Tibial nerve (tissue), 4 donors: ENCODE results near the gene MRPS35. TPM values are rescaled to one million over a fixed set of nuclear protein-coding genes. Genes with fewer than 3 reads are reported as not detected.

ENCODE experiments used
- DNase-seq, 2 donors: peaks; one replicate each; pipeline ENCODE4 v3.0.0-alpha.2; 2019; ENCODE audit warnings: low spot score in 2 of 2
- H3K27ac ChIP-seq, 4 donors: fragments of 200-600 bp; sonication (generic) in 3 of 4; one replicate each; pipeline ENCODE4 v1.5.1; 2017 to 2019; ENCODE audit warnings: mild to moderate bottlenecking in 1 of 4
- H3K27me3 ChIP-seq, 2 donors: fragments of 200-600 bp; sonication (generic) in 1 of 2; one replicate each; pipeline versions ENCODE4 v1.5.1 to v1.6.0; 2017 to 2019
- H3K36me3 ChIP-seq, 3 donors: fragments of 200-600 bp; sonication (generic); one replicate each; pipeline ENCODE4 v1.5.1; 2018 to 2019
- H3K4me1 ChIP-seq, 4 donors: fragments of 200-600 bp; sonication (generic) in 3 of 4; one replicate each; pipeline ENCODE4 v1.5.1; 2017 to 2019
- H3K4me3 ChIP-seq, 4 donors: fragments of 200-600 bp; sonication (generic) in 3 of 4; one replicate each; pipeline ENCODE4 v1.5.1; 2017 to 2019; ENCODE audit warnings: mild to moderate bottlenecking in 1 of 4, moderate library complexity in 1 of 4
- H3K9me3 ChIP-seq, 4 donors: fragments of 200-600 bp; sonication (generic) in 3 of 4; one replicate each; pipeline ENCODE4 v1.5.1; 2017 to 2019
- EP300 ChIP-seq, 2 donors: sonication (generic); formaldehyde crosslinking; IDR thresholded peaks; one replicate each; pipeline ENCODE4 v1.6.1; 2017; ENCODE audit warnings: antibody characterized with exemption in 2 of 2, mild to moderate bottlenecking in 1 of 2
- POLR2A ChIP-seq, 2 donors: fragments of 450-650 bp; IDR thresholded peaks; one replicate each; pipeline ENCODE4 v1.6.1; 2017; ENCODE audit warnings: antibody characterized with exemption in 2 of 2, mild to moderate bottlenecking in 2 of 2, moderate library complexity in 2 of 2
- WGBS, 2 donors: methylation state at CpG; one replicate each; pipeline ENCODE4 v1.1.5; 2018; 5-methylcytosine and 5-hydroxymethylcytosine counted together
- total RNA-seq, 4 donors: library from RNA; depleted of rRNA; stranded (reverse); fragments of >200 nt; gene quantifications; one replicate each; pipeline ENCODE4 v1.1.0, GENCODE V29; 2016
- TF ChIP-seq, protein P1 (sequence below), 5 experiments: fragments of 200-600 bp in 3 of 5; fragments of 450-650 bp in 2 of 5; sonication (generic) in 3 of 5; IDR thresholded peaks; one replicate each; pipeline ENCODE4 v1.5.1; 2016 to 2019; ENCODE audit warnings: antibody characterized with exemption in 5 of 5, mild to moderate bottlenecking in 3 of 5, moderate library complexity in 2 of 5

MRPS35 gene
- total RNA-seq, 4 donors from 2014 or later = 27.0 to 103 (median 45.6) TPM

DNA sequence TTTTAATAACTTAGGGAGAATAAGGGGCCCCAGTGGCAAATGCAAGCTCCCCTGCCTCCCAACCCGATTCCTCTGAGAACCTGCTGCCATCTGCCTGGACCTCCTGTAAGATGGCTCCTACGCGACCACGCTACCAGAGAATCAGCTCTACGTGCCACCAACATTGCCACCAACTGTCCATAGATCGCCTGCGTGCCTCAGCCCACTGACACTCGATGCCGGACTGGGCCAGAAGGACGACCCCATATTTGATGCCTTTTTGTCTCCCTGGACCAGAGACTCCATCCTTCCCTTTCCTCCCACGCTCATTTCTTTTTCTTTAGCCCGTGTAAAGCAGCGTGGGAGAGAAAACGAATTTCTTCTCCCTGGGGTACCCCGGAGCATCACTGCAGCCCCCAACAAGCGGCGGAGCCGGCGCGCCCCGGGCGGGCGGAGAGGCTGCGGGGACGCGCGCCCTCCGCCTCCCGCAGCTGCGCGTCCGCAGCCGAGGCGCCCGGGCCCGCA lies 68.8 kb downstream of the MRPS35 start:
- 2 to 3% methylated on average over 32 to 36 of the region's 36 CpGs for WGBS, 2 donors
- Histone ChIP-seq H3K27ac (peak overlapping the region; percentile 80 to 96 (median 89)), H3K27me3 (no peaks in the 10 kb centered on the region), H3K4me1 (peaks cover 0 to 41% (median 10%) of the 10 kb centered on the region in 4 donors), H3K36me3 (peaks cover 0 to 5% (median 0%) of the 10 kb centered on the region in 3 donors), H3K4me3 (peak overlapping the region; percentile 56 to 90 (median 76)), H3K9me3 (no peaks in the 10 kb centered on the region)
- no peak for TF ChIP-seq EP300 (IDR thresholded peaks at IDR 0.05)
- no peak for TF ChIP-seq POLR2A (IDR thresholded peaks at IDR 0.05)
- TF ChIP-seq, protein P1, sequence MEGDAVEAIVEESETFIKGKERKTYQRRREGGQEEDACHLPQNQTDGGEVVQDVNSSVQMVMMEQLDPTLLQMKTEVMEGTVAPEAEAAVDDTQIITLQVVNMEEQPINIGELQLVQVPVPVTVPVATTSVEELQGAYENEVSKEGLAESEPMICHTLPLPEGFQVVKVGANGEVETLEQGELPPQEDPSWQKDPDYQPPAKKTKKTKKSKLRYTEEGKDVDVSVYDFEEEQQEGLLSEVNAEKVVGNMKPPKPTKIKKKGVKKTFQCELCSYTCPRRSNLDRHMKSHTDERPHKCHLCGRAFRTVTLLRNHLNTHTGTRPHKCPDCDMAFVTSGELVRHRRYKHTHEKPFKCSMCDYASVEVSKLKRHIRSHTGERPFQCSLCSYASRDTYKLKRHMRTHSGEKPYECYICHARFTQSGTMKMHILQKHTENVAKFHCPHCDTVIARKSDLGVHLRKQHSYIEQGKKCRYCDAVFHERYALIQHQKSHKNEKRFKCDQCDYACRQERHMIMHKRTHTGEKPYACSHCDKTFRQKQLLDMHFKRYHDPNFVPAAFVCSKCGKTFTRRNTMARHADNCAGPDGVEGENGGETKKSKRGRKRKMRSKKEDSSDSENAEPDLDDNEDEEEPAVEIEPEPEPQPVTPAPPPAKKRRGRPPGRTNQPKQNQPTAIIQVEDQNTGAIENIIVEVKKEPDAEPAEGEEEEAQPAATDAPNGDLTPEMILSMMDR (IDR thresholded peaks at IDR 0.05) = no peak
- DNase-seq = peak in 1 of 2 donors; percentile 18

DNA sequence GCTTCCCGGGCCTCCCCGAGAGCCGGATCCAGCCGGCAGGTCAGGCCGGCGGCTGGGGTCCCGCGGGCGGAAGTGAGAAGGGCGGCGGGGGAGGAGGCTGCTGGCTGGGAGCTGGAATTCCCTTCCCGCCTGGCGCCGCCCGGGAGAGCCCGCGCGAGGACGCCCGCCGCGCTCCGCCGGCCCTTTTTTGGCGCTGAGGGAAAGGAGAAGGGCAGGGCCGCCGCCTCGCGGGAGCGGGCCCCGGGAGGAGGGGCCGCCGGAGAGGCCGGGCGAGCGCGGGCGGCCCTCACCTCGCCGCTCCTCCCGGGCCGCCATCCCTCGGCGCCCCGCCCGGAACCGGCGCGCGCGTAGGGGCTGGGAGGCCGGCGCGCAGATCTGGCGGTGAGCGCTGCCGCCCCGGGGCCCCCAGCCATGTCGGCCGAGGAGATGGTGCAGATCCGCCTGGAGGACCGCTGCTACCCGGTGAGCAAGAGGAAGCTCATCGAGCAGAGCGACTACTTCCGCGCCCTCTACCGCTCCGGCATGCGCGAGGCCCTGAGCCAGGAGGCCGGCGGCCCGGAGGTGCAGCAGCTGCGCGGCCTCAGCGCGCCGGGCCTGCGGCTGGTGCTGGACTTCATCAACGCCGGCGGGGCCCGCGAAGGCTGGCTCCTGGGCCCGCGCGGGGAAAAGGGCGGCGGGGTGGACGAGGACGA lies 69.4 kb downstream of the MRPS35 start, which contains the start of the genes KLHL42 and MANSC4:
KLHL42 (plus strand) TSS at position 314 of the 692 bp plus-strand sequence; CDS start at position 412, 98 bp downstream.
MANSC4 (minus strand) TSS at position 317 of the 692 bp plus-strand sequence. CDS start 8,960 bp downstream, outside the sequence.
- Histone ChIP-seq H3K27ac (peak within 1 kb of the TSS; percentile 80 to 96 (median 89)), H3K27me3 (no peaks in the 10 kb centered on the region), H3K4me1 (peaks cover 0 to 46% (median 10%) of the 10 kb centered on the region in 4 donors), H3K9me3 (no peaks in the 10 kb centered on the region), H3K36me3 (peaks cover 0 to 5% (median 0%) of the 10 kb centered on the region in 3 donors), H3K4me3 (peak within 1 kb of the TSS; percentile 56 to 90 (median 76))
- TF ChIP-seq POLR2A (IDR thresholded peaks at IDR 0.05) = peak in 1 of 2 donors; percentile 57
- TF ChIP-seq EP300 (IDR thresholded peaks at IDR 0.05) = peak in 1 of 2 donors; percentile 51
- TF ChIP-seq, protein P1 (IDR thresholded peaks at IDR 0.05) = peak in 3 of 5 experiments; percentile 9 to 29 (median 26)
- DNase-seq = peak; percentile 33 to 38
- 0 to 1% methylated on average over 28 to 51 of the region's 92 CpGs for WGBS, 2 donors

DNA sequence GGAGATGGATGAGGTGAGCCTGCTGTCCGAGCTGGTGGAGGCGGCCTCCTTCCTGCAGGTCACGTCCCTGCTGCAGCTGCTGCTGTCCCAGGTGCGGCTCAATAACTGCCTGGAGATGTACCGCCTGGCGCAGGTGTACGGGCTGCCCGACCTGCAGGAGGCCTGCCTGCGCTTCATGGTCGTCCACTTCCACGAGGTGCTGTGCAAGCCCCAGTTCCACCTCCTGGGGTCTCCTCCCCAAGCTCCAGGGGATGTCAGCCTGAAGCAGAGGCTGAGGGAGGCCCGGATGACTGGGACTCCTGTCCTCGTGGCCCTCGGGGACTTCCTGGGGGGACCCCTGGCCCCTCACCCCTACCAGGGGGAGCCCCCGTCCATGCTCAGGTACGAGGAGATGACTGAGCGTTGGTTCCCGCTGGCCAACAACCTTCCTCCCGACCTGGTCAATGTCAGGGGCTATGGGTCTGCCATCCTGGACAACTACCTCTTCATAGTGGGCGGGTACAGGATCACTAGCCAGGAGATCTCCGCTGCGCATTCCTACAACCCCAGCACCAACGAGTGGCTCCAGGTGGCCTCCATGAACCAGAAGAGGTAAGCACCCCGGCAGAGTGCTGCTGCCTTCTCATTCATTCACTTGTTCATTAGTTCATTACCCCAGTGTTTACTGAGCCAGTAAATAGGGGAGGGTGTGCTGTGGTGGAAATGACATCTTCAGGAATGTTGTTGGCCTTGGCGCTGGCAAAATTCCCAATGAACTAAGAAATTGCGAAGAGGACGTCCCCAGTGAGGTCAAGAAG lies 70.2 kb downstream of the MRPS35 start:
- peak in 1 of 2 donors; percentile 52 for DNase-seq
- Histone ChIP-seq H3K27ac (peak overlapping the region; percentile 80 to 96 (median 89)), H3K4me3 (peak overlapping the region; percentile 56 to 90 (median 76)), H3K9me3 (no peaks in the 10 kb centered on the region), H3K36me3 (peaks cover 0 to 5% (median 0%) of the 10 kb centered on the region in 3 donors), H3K27me3 (no peaks in the 10 kb centered on the region), H3K4me1 (peaks cover 0 to 51% (median 10%) of the 10 kb centered on the region in 4 donors)
- TF ChIP-seq EP300 (IDR thresholded peaks at IDR 0.05) = peak in 1 of 2 donors; percentile 36
- TF ChIP-seq, protein P1 (IDR thresholded peaks at IDR 0.05) = no peak
- WGBS, 2 donors = 12 to 18% methylated on average over 15 to 22 of the region's 27 CpGs

DNA sequence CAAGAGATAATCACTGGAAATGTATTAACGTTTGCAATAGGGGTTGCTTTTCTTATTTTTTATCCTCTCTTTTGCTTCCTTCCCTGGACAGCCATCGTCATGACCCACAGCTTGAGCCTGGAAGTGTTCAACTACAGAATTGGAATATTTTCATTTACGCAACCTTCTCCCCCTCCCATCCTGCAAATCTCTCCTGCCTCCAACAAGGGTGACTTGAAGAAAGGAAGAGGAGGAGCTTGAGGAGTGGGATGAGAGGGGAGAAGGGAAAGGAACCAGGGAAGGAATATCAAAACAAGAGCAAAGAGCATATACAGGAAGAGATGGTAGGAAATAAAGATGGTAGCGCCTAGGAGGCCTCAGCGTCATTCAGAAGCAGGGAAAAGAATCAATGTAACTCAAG lies 71.0 kb downstream of the MRPS35 start:
- 33 to 45% methylated on average over 5 of the region's 5 CpGs for WGBS, 2 donors
- DNase-seq = no peak
- H3K9me3 ChIP-seq = no peaks in the 10 kb centered on the region
- H3K27ac ChIP-seq = peak overlapping the region in 2 of 4 donors; percentile 96
- H3K36me3 ChIP-seq = peaks cover 0 to 5% (median 0%) of the 10 kb centered on the region in 3 donors
- peaks cover 0 to 51% (median 10%) of the 10 kb centered on the region in 4 donors for H3K4me1 ChIP-seq
- no peaks in the 10 kb centered on the region for H3K27me3 ChIP-seq
- TF ChIP-seq, protein P1 (IDR thresholded peaks at IDR 0.05) = no peak
- TF ChIP-seq POLR2A (IDR thresholded peaks at IDR 0.05) = no peak
- TF ChIP-seq EP300 (IDR thresholded peaks at IDR 0.05) = no peak
- peak overlapping the region in 3 of 4 donors; percentile 56 to 90 (median 73) for H3K4me3 ChIP-seq
